HCT116 (cell line): ENCODE data around the gene GM2A. TPM values are rescaled to one million over a fixed set of nuclear protein-coding genes. Genes with fewer than 3 reads are reported as not detected.

Source experiments
- ATAC-seq: fragments of 200-7000 bp; cut with Tn5 transposase; 2 replicates; pipeline ENCODE4 v1.9.1; 2020; ENCODE audit warnings: mild to moderate bottlenecking, moderate library complexity
- BruUV-seq: library from RNA; stranded (reverse); fragments of 400-500 nt; replicated peaks from 2 replicates; lab custom pipeline; 2021; lab: Mats Ljungman, UMichigan
- CTCF ChIA-PET: fragments of 300-600 bp; sonication (Branson Sonifier 250); formaldehyde crosslinking; loops from one replicate; lab custom pipeline; 2021; ENCODE audit warnings: antibody characterized with exemption; lab: Charles Lee
- POLR2A ChIA-PET: fragments of 300-600, 350-600 bp; sonication (Branson Sonifier 250); formaldehyde crosslinking; loops from one replicate; lab custom pipeline; 2021; ENCODE audit warnings: antibody characterized with exemption; lab: Charles Lee
- RAD21 ChIA-PET, 2 experiments: fragments of 300-600 bp; sonication (Branson Sonifier 250); formaldehyde crosslinking; loops; one replicate each; lab custom pipeline; 2023; ENCODE audit warnings: low total read pairs in 2 of 2; ENCODE audit not compliant: uncharacterized antibody in 2 of 2, unreplicated experiment in 2 of 2, low non-redundant PET in 1 of 2; lab: Charles Lee
- DNase-seq: peaks from one replicate; pipeline ENCODE4 v3.0.0-alpha.2; 2010; ENCODE audit warnings: low read depth, low spot score
- H2AFZ ChIP-seq: fragments of 200-600 bp; shearing (Covaris generic), sonication (generic); 2 replicates; pipeline ENCODE4 v1.6.1; 2017; ENCODE audit warnings: low read depth, mixed run types, mixed read lengths, antibody characterized with exemption, low read length; ENCODE audit not compliant: poor library complexity, severe bottlenecking
- H3K27ac ChIP-seq: 2 replicates; pipeline ENCODE4 v1.5.1; 2012; ENCODE audit warnings: low read depth, low read length
- H3K27me3 ChIP-seq: fragments of 200-600 bp; sonication (generic); 2 replicates; pipeline ENCODE4 v1.6.1; 2016; ENCODE audit warnings: mixed run types, low read length, mixed read lengths; ENCODE audit not compliant: insufficient read depth
- H3K36me3 ChIP-seq, 2 experiments: fragments of 200-500 bp in 1 of 2; fragments of 200-600 bp in 1 of 2; sonication (Bioruptor generic) in 1 of 2; sonication (generic) in 1 of 2; 2 replicates each; pipeline versions ENCODE4 v1.5.1 to v1.6.1; 2014 to 2016; ENCODE audit warnings: low read length in 2 of 2, inconsistent platforms in 1 of 2, mixed read lengths in 1 of 2, mixed run types in 1 of 2; ENCODE audit not compliant: insufficient read depth in 2 of 2, control insufficient read depth in 1 of 2
- H3K4me1 ChIP-seq, 2 experiments: fragments of 200-600 bp in 1 of 2; sonication (generic) in 1 of 2; 2 replicates each; pipeline versions ENCODE4 v1.5.1 to v1.6.1; 2012 to 2017; ENCODE audit warnings: low read length in 2 of 2, inconsistent platforms in 1 of 2, mild to moderate bottlenecking in 1 of 2, mixed read lengths in 1 of 2, mixed run types in 1 of 2, moderate library complexity in 1 of 2; ENCODE audit not compliant: insufficient read depth in 2 of 2, control insufficient read depth in 1 of 2
- H3K4me2 ChIP-seq: fragments of 200-600 bp; sonication (generic); 2 replicates; pipeline ENCODE4 v1.6.1; 2017; ENCODE audit warnings: mixed run types, low read length, mixed read lengths
- H3K4me3 ChIP-seq, 2 experiments: fragments of 200-600 bp in 1 of 2; sonication (generic) in 1 of 2; replicated peaks in 1 of 2; 2 replicates each; pipeline ENCODE4 v1.5.1; 2011 to 2016; ENCODE audit warnings: low read length in 2 of 2, control low read depth in 1 of 2, low read depth in 1 of 2, mild to moderate bottlenecking in 1 of 2, mixed read lengths in 1 of 2, mixed run types in 1 of 2
- H3K79me2 ChIP-seq: fragments of 200-600 bp; sonication (generic); 2 replicates; pipeline ENCODE4 v1.6.1; 2017; ENCODE audit warnings: mild to moderate bottlenecking, mixed run types, low read length, moderate library complexity, mixed read lengths; ENCODE audit not compliant: insufficient read depth
- H3K9ac ChIP-seq: fragments of 200-600 bp; sonication (generic); 2 replicates; pipeline ENCODE4 v1.6.1; 2016; ENCODE audit warnings: low read length, mixed read lengths
- H3K9me2 ChIP-seq: fragments of 200-600 bp; sonication (generic), shearing (Covaris generic); 2 replicates; pipeline ENCODE4 v1.6.1; 2017; ENCODE audit warnings: mixed run types, mild to moderate bottlenecking, moderate library complexity; ENCODE audit not compliant: insufficient read depth
- H3K9me3 ChIP-seq, 2 experiments: fragments of 200-500 bp in 1 of 2; fragments of 200-600 bp in 1 of 2; sonication (Bioruptor generic) in 1 of 2; sonication (generic) in 1 of 2; 2 replicates each; pipeline ENCODE4 v1.6.1; 2014 to 2017; ENCODE audit warnings: low read length in 2 of 2, mixed read lengths in 2 of 2, inconsistent platforms in 1 of 2, low read depth in 1 of 2, mild to moderate bottlenecking in 1 of 2, mixed run types in 1 of 2, moderate library complexity in 1 of 2; ENCODE audit not compliant: control insufficient read depth in 1 of 2, insufficient read depth in 1 of 2
- H4K20me1 ChIP-seq: fragments of 200-600 bp; sonication (generic), shearing (Covaris generic); 2 replicates; pipeline ENCODE4 v1.6.1; 2017; ENCODE audit warnings: mixed run types, mild to moderate bottlenecking, moderate library complexity; ENCODE audit not compliant: insufficient read depth
- CBX3 ChIP-seq: IDR thresholded peaks from 2 replicates; pipeline ENCODE4 v1.6.1; 2012; ENCODE audit warnings: low read depth
- CEBPB ChIP-seq: IDR thresholded peaks from 2 replicates; pipeline ENCODE4 v1.6.1; 2012; ENCODE audit warnings: low read depth
- EGR1 ChIP-seq: IDR thresholded peaks from 2 replicates; pipeline ENCODE4 v1.6.1; 2012; ENCODE audit warnings: low read depth
- ELF1 ChIP-seq: IDR thresholded peaks from 2 replicates; pipeline ENCODE4 v1.6.1; 2012; ENCODE audit warnings: low read depth, borderline replicate concordance
- EZH2 ChIP-seq: fragments of 200-600 bp; sonication (generic); IDR thresholded peaks from 2 replicates; pipeline ENCODE4 v1.6.1; 2017; ENCODE audit warnings: antibody characterized with exemption, mixed run types
- EZH2phosphoT487 ChIP-seq: fragments of 200-600 bp; IDR thresholded peaks from 2 replicates; pipeline ENCODE4 v1.6.1; 2018; ENCODE audit warnings: antibody characterized with exemption, borderline replicate concordance
- FOSL1 ChIP-seq: IDR thresholded peaks from 2 replicates; pipeline ENCODE4 v1.6.1; 2012; ENCODE audit warnings: low read depth
- MAX ChIP-seq: IDR thresholded peaks from 2 replicates; pipeline ENCODE4 v1.6.1; 2012
- POLR2A ChIP-seq: IDR thresholded peaks from 2 replicates; pipeline ENCODE4 v1.7.0; 2011; ENCODE audit warnings: borderline replicate concordance; ENCODE audit not compliant: insufficient read depth, insufficient read length; ENCODE audit errors: extremely low read depth
- POLR2AphosphoS5 ChIP-seq: IDR thresholded peaks from 2 replicates; pipeline ENCODE4 v1.6.1; 2011; ENCODE audit warnings: mild to moderate bottlenecking, low read depth, low read length, moderate library complexity
- RAD21 ChIP-seq: IDR thresholded peaks from 2 replicates; pipeline ENCODE4 v1.6.1; 2012; ENCODE audit warnings: low read depth, mild to moderate bottlenecking
- TCF7L2 ChIP-seq: IDR thresholded peaks from 2 replicates; pipeline ENCODE4 v1.7.0; 2011; ENCODE audit warnings: borderline replicate concordance, inconsistent platforms; ENCODE audit not compliant: insufficient read depth, insufficient read length; ENCODE audit errors: extremely low read depth
- YY1 ChIP-seq: IDR thresholded peaks from 2 replicates; pipeline ENCODE4 v1.6.1; 2011; ENCODE audit warnings: low read length, low read depth, moderate library complexity, mild to moderate bottlenecking; ENCODE audit not compliant: insufficient replicate concordance; ENCODE audit errors: extremely low read depth
- ZBTB33 ChIP-seq: IDR thresholded peaks from 2 replicates; pipeline ENCODE4 v1.6.1; 2011; ENCODE audit warnings: mild to moderate bottlenecking, low read length, moderate library complexity; ENCODE audit not compliant: insufficient replicate concordance; ENCODE audit errors: extremely low read depth
- ZFX ChIP-seq: fragments of 450-650 bp; IDR thresholded peaks from 2 replicates; pipeline ENCODE4 v1.6.1; 2017
- ZNF274 ChIP-seq: fragments of 200-500 bp; sonication (Bioruptor generic); IDR thresholded peaks from 2 replicates; pipeline ENCODE4 v1.6.1; 2014; ENCODE audit warnings: mild to moderate bottlenecking, low read depth, low read length, inconsistent platforms
- intact Hi-C: fragments of 100-400 bp; cut with micrococcal nuclease; formaldehyde crosslinking; loops from 2 replicates; pipeline ENCODE4 v1.10.0; 2022
- total RNA-seq: library from RNA; stranded (reverse); gene quantifications from one replicate; pipeline ENCODE4 v1.2.1, GENCODE V29; 2021; ENCODE audit not compliant: unreplicated experiment

Gene GM2A
- total RNA-seq, 1 experiment from 2014 or later, result 25.0 TPM

GRCh38 chr5:151258201-151258611 lies 5.2 kb downstream of the GM2A start:
- Histone ChIP-seq H2AFZ (no peak overlapping the region), H3K4me2 (peak overlapping the region; percentile 50), H3K79me2 (no peaks in the 10 kb centered on the region), H4K20me1 (no peaks in the 10 kb centered on the region), H3K4me1 (peaks cover 0 to 28% of the 10 kb centered on the region in 2 experiments; a peak in 2 of 4 replicates), H3K4me3 (no peak overlapping the region), H3K36me3 (no peaks in the 10 kb centered on the region), H3K9me3 (no peaks in the 10 kb centered on the region), H3K9me2 (no peaks in the 10 kb centered on the region), H3K27me3 (no peaks in the 10 kb centered on the region), H3K9ac (no peak overlapping the region), H3K27ac (no peak overlapping the region; the same call in 1 of the 2 replicates)
- ATAC-seq, result no peak
- ChIA-PET CTCF (no interaction called here), POLR2A (no interaction called here), RAD21 (no interaction called here)
- intact Hi-C loops, result loop anchor here (10.0 kb wide), 1 partner anchor 487 kb away; no protein-coding TSS in a partner anchor
- TF ChIP-seq ZFX (no peak), ELF1 (no peak), RAD21 (no peak), MAX (no peak), ZBTB33 (no peak), CBX3 (no peak), EZH2phosphoT487 (no peak), EZH2 (no peak)
- DNase-seq, result no peak
- no TSS peak for BruUV-seq

GRCh38 chr5:151258816-151259215 lies 5.8 kb downstream of the GM2A start:
- no peak for DNase-seq
- CTCF ChIA-PET, result interaction anchor here (0.6 kb wide), 1 partner anchor 36 kb away, joined by 3 read pairs; no protein-coding TSS in a partner anchor
- Histone ChIP-seq H3K9ac (no peak overlapping the region), H3K27ac (no peak overlapping the region), H3K79me2 (no peaks in the 10 kb centered on the region), H3K4me1 (peaks cover under 1 to 28% of the 10 kb centered on the region in 2 experiments; a peak in 3 of 4 replicates), H3K4me3 (no peak overlapping the region), H3K9me3 (no peaks in the 10 kb centered on the region), H3K27me3 (no peaks in the 10 kb centered on the region), H3K4me2 (0 out of 2 replicates have a peak overlapping the region, but pooled peaks have one; percentile 50), H2AFZ (no peak overlapping the region), H3K9me2 (no peaks in the 10 kb centered on the region), H3K36me3 (no peaks in the 10 kb centered on the region), H4K20me1 (no peaks in the 10 kb centered on the region)
- POLR2A ChIA-PET, result no interaction called here
- no TSS peak for BruUV-seq
- ATAC-seq, result no peak
- intact Hi-C loops, result loop anchor here (10.0 kb wide), 1 partner anchor 486 kb away; no protein-coding TSS in a partner anchor
- RAD21 ChIA-PET, result no interaction called here
- TF ChIP-seq FOSL1 (no peak), EGR1 (no peak), TCF7L2 (no peak), MAX (no peak), EZH2phosphoT487 (no peak), ZBTB33 (no peak), POLR2A (no peak), CEBPB (no peak), ZNF274 (no peak), YY1 (no peak), RAD21 (no peak), CBX3 (no peak), POLR2AphosphoS5 (no peak)
